ENCODE measurements around the gene ARMC9. TPM values are rescaled to one million over a fixed set of nuclear protein-coding genes. Genes with fewer than 3 reads are reported as not detected.

Gene ARMC9
- total and polyA plus RNA-seq, 2 of the 13 experiments (the other 11 are each of a cell fraction or from before 2014, with no cell fraction given), result 9.1 to 12.8 TPM

- no TSS peak for BruUV-seq (replicated peaks)
- Histone ChIP-seq H3K36me3 (replicated peaks in 1 of 2; ENCODE audit: control insufficient read depth in 1 of 2, insufficient read depth in 2 of 2, low read length in 2 of 2) (no peaks in the 10 kb centered on the region), H3K27me3 (ENCODE audit: control insufficient read depth in 1 of 2, insufficient read depth in 2 of 2, low read length in 2 of 2) (no peaks in the 10 kb centered on the region), H3K9ac (ENCODE audit: insufficient read depth, low read depth, low read length) (peak overlapping the region; percentile 28; the same call in 1 of the 2 replicates), H3K27ac (ENCODE audit: extremely low read length, insufficient read depth, low read length) (peak overlapping the region; percentile 7), H2AFZ (ENCODE audit: low read length) (peak overlapping the region; percentile 83), H3K4me2 (ENCODE audit: low read depth, low read length) (peak overlapping the region; percentile 68), H3K4me3 (replicated peaks in 1 of 3; ENCODE audit: insufficient read depth in 1 of 3, low read depth in 2 of 3, low read length in 3 of 3) (peak overlapping the region in 2 of 3 experiments; percentile 6 to 49; a peak in 2 of 6 replicates), H3K9me3 (ENCODE audit: low read length) (no peaks in the 10 kb centered on the region), H3K4me1 (ENCODE audit: insufficient read depth, low read length) (peaks cover 41% of the 10 kb centered on the region), H4K20me1 (ENCODE audit: insufficient read depth, low read length) (no peaks in the 10 kb centered on the region), H3K79me2 (ENCODE audit: insufficient read depth, low read length) (no peaks in the 10 kb centered on the region)
- WGBS (ENCODE audit: low lambda C conversion rate), result 32% methylated on average over 10 of the region's 12 CpGs
- ATAC-seq (peak; percentile 84), FAIRE-seq (no peak), DNase-seq (ENCODE audit: low spot score) (peak; percentile 78)
- ChIA-PET POLR2A (interaction anchor here (0.7 to 1.5 kb wide), 2 partner anchors 132 to 143 kb away, joined by 3 to 4 read pairs; no protein-coding TSS in a partner anchor), CTCF (ENCODE audit: low intra/inter-chr PET ratio, low total read pairs) (no interaction called here)
- intact Hi-C loops (cut with micrococcal nuclease; ENCODE audit: unreplicated experiment), result no loop called here
- in situ Hi-C loops (cut with HindIII; ENCODE audit: extremely low pct_ligation_motif_present, low pct_unique_long_range_greater_than_20kb), result no loop called here
- no peak for TF ChIP-seq GATA4 (IDR thresholded peaks at IDR 0.05; ENCODE audit: borderline replicate concordance, low read depth)
- TF ChIP-seq MIER3 (CRISPR knock-in tag; IDR thresholded peaks at IDR 0.05; ENCODE audit: borderline replicate concordance), result no peak
- TF ChIP-seq ZNF121 (CRISPR knock-in tag; IDR thresholded peaks at IDR 0.05), result peak; percentile 60; the same call in 1 of the 2 replicates
- TF ChIP-seq FOSL2 (CRISPR knock-in tag; IDR thresholded peaks at IDR 0.05), result peak; percentile 78
- TF ChIP-seq SALL1 (CRISPR knock-in tag; IDR thresholded peaks at IDR 0.05), result peak; percentile 63
- 0 out of 2 replicates have a peak, but pooled peaks have one; percentile 45 for TF ChIP-seq SSRP1 (CRISPR knock-in tag; IDR thresholded peaks at IDR 0.05)
- TF ChIP-seq TFDP1 (CRISPR knock-in tag; IDR thresholded peaks at IDR 0.05; ENCODE audit: borderline replicate concordance), result 0 out of 2 replicates have a peak, but pooled peaks have one; percentile 15
- TF ChIP-seq AHR (CRISPR knock-in tag; IDR thresholded peaks at IDR 0.05), result peak; percentile 86; the same call in 1 of the 2 replicates
- no peak for TF ChIP-seq ZSCAN30 (CRISPR knock-in tag; IDR thresholded peaks at IDR 0.05)
- TF ChIP-seq PRDM10 (CRISPR knock-in tag; IDR thresholded peaks at IDR 0.05; ENCODE audit: low read depth), result 0 out of 2 replicates have a peak, but pooled peaks have one; percentile 28
- TF ChIP-seq SRSF4 (IDR thresholded peaks at IDR 0.05; ENCODE audit: low read depth, low read length, poor library complexity, severe bottlenecking), result no peak
- TF ChIP-seq HOXA3 (CRISPR knock-in tag; IDR thresholded peaks at IDR 0.05), result 0 out of 2 replicates have a peak, but pooled peaks have one; percentile 12
- TF ChIP-seq MATR3 (CRISPR knock-in tag; IDR thresholded peaks at IDR 0.05), result no peak
- TF ChIP-seq ATAD3A (CRISPR knock-in tag; IDR thresholded peaks at IDR 0.05), result no peak
- peak; percentile 85 for TF ChIP-seq ZNF687 (CRISPR knock-in tag; IDR thresholded peaks at IDR 0.05)
Observed at GRCh38 chr2:231181860-231182512, 16.4 kb upstream of the ARMC9 start.

Measured in HepG2 (cell line).